ENCODE measurements around the gene DLL4. TPM values are rescaled to one million over a fixed set of nuclear protein-coding genes. Genes with fewer than 3 reads are reported as not detected.

Gene DLL4
- total RNA-seq, 1 experiment from 2014 or later = 1.5 TPM

DNA sequence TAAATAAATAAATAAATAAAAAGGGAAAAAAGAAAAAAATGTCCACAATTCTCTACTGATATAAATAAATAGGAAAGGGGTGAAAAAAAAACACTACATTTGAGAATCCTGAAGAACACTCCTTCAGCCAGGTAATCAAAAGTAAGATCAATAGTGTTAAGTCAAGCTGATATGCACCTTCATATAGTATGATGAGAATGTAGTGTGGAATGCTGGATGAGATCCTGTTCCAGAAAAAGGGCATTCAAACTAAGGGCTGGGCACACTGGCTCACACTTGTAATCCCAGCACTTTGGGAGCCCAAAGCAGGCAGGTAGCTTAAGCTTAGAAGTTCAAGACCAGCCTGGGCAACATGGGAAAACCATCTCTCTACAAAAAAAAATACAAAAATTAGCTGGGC, 40.0 kb upstream of the DLL4 start:
- H3K9ac ChIP-seq (ENCODE audit: low read length) = no peak overlapping the region

DNA sequence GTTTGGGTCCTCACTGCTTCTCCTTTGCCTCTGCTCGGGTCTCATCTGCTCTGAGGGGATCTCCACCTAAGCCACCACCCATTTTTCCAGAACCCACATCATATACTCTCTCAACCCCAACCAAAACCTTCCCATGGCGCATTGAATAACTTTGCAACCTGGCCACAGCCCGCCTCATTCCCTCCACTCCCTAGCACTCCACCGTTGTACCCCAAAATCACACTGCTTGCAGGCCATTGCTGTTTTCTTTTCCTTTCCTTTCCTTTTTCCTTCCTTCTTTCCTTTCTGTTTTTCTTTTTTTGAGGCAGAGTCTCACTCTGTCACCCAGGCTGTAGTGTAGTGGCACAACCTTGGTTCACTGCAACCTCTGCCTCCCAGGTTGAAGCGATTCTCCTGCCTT, 38.0 kb upstream of the DLL4 start:
- DNase-seq (ENCODE audit: low read depth, low spot score) (no peak), ATAC-seq (no peak)
- Histone ChIP-seq H3K27me3 (ENCODE audit: insufficient read depth, low read length) (no peaks in the 10 kb centered on the region), H3K9me3 (ENCODE audit: control insufficient read depth in 1 of 2, insufficient read depth in 1 of 2, low read depth in 1 of 2, low read length in 2 of 2) (no peaks in the 10 kb centered on the region), H2AFZ (ENCODE audit: low read depth, low read length, poor library complexity, severe bottlenecking) (no peak overlapping the region), H3K36me3 (ENCODE audit: control insufficient read depth in 1 of 2, insufficient read depth in 2 of 2, low read length in 2 of 2) (no peaks in the 10 kb centered on the region; a peak in 1 of 4 replicates), H3K4me3 (replicated peaks in 1 of 2; ENCODE audit: low read depth in 1 of 2, low read length in 2 of 2) (no peak overlapping the region), H4K20me1 (ENCODE audit: insufficient read depth) (no peaks in the 10 kb centered on the region), H3K9me2 (ENCODE audit: insufficient read depth) (no peaks in the 10 kb centered on the region), H3K4me2 (ENCODE audit: low read length) (no peak overlapping the region), H3K9ac (ENCODE audit: low read length) (no peak overlapping the region), H3K27ac (ENCODE audit: low read depth, low read length) (no peak overlapping the region), H3K4me1 (ENCODE audit: control insufficient read depth in 1 of 2, insufficient read depth in 2 of 2, low read length in 2 of 2) (peaks cover 7 to 26% of the 10 kb centered on the region in 2 experiments; a peak in 3 of 4 replicates), H3K79me2 (ENCODE audit: insufficient read depth, low read length) (peaks cover 18% of the 10 kb centered on the region)
- BruUV-seq (replicated peaks) = no TSS peak
- TF ChIP-seq TCF7L2 (IDR thresholded peaks at IDR 0.05; ENCODE audit: borderline replicate concordance, extremely low read depth, insufficient read depth, insufficient read length) = no peak
- no peak for TF ChIP-seq CEBPB (IDR thresholded peaks at IDR 0.05; ENCODE audit: low read depth)
- TF ChIP-seq SRF (IDR thresholded peaks at IDR 0.05; ENCODE audit: low read depth) = no peak
- no peak for TF ChIP-seq EZH2 (IDR thresholded peaks at IDR 0.05)
- no peak for TF ChIP-seq CBX3 (IDR thresholded peaks at IDR 0.05; ENCODE audit: low read depth)
- TF ChIP-seq ZNF274 (IDR thresholded peaks at IDR 0.05; ENCODE audit: low read depth, low read length) = no peak
- TF ChIP-seq, protein P1, sequence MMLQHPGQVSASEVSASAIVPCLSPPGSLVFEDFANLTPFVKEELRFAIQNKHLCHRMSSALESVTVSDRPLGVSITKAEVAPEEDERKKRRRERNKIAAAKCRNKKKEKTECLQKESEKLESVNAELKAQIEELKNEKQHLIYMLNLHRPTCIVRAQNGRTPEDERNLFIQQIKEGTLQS (IDR thresholded peaks at IDR 0.05) = no peak
- TF ChIP-seq EGR1 (IDR thresholded peaks at IDR 0.05; ENCODE audit: low read depth) = no peak
- no peak for TF ChIP-seq FOSL1 (IDR thresholded peaks at IDR 0.05; ENCODE audit: low read depth)
- no peak for TF ChIP-seq ZFX (IDR thresholded peaks at IDR 0.05)
- TF ChIP-seq EZH2phosphoT487 (IDR thresholded peaks at IDR 0.05; ENCODE audit: borderline replicate concordance) = no peak
- TF ChIP-seq SP1 (IDR thresholded peaks at IDR 0.05; ENCODE audit: low read depth) = no peak
- ChIA-PET POLR2A (interaction anchor here (1.3 to 2.7 kb wide), 5 partner anchors 12 to 32 kb away, joined by 7 to 19 read pairs (median 9); partner anchors contain the start of gene RHOV), CTCF (interaction anchor here (0.7 to 4.2 kb wide), 13 partner anchors 10 to 367 kb away, joined by 3 to 152 read pairs (median 5); partner anchors contain the start of genes C15orf62 and RHOV), RAD21 (ENCODE audit: low non-redundant PET in 1 of 2, low total read pairs in 2 of 2, uncharacterized antibody in 2 of 2, unreplicated experiment in 2 of 2) (interaction anchor here (1.1 to 2.7 kb wide), 5 partner anchors 18 to 145 kb away, joined by 3 to 29 read pairs (median 8); partner anchors contain the start of gene RHOV (in 1 of the 2))
- intact Hi-C loops (cut with micrococcal nuclease) = loop anchor here (5.0 kb wide), 1 partner anchor 299 kb away; the partner anchor contains the start of gene KNL1

More for the DNA sequence above, 40.0 kb upstream of the DLL4 start:
- POLR2A ChIA-PET = interaction anchor here (0.9 to 1.9 kb wide), 2 partner anchors 12 to 15 kb away, joined by 3 to 9 read pairs; partner anchors contain the start of gene RHOV
- Histone ChIP-seq H3K79me2 (ENCODE audit: insufficient read depth, low read length) (no peaks in the 10 kb centered on the region), H3K27ac (ENCODE audit: low read depth, low read length) (no peak overlapping the region), H3K27me3 (ENCODE audit: insufficient read depth, low read length) (no peaks in the 10 kb centered on the region), H3K36me3 (ENCODE audit: control insufficient read depth in 1 of 2, insufficient read depth in 2 of 2, low read length in 2 of 2) (no peaks in the 10 kb centered on the region), H3K4me2 (ENCODE audit: low read length) (no peak overlapping the region), H3K9me3 (ENCODE audit: control insufficient read depth in 1 of 2, insufficient read depth in 1 of 2, low read depth in 1 of 2, low read length in 2 of 2) (no peaks in the 10 kb centered on the region), H3K4me1 (ENCODE audit: control insufficient read depth in 1 of 2, insufficient read depth in 2 of 2, low read length in 2 of 2) (peaks cover 2 to 16% of the 10 kb centered on the region in 2 experiments; a peak in 2 of 4 replicates), H3K9me2 (ENCODE audit: insufficient read depth) (no peaks in the 10 kb centered on the region), H3K4me3 (replicated peaks in 1 of 2; ENCODE audit: low read depth in 1 of 2, low read length in 2 of 2) (no peak overlapping the region), H4K20me1 (ENCODE audit: insufficient read depth) (no peaks in the 10 kb centered on the region), H2AFZ (ENCODE audit: low read depth, low read length, poor library complexity, severe bottlenecking) (no peak overlapping the region)
- ATAC-seq = no peak
- BruUV-seq (replicated peaks) = no TSS peak
- TF ChIP-seq ZNF274 (IDR thresholded peaks at IDR 0.05; ENCODE audit: low read depth, low read length) (no peak), EZH2 (IDR thresholded peaks at IDR 0.05) (no peak), SRF (IDR thresholded peaks at IDR 0.05; ENCODE audit: low read depth) (no peak)
- CTCF ChIA-PET = interaction anchor here (4.2 kb wide), 1 partner anchor 31 kb away, joined by 152 read pairs; no protein-coding TSS in a partner anchor
- no peak for DNase-seq (ENCODE audit: low read depth, low spot score)
- RAD21 ChIA-PET (ENCODE audit: low non-redundant PET in 1 of 2, low total read pairs in 2 of 2, uncharacterized antibody in 2 of 2, unreplicated experiment in 2 of 2) = no interaction called here
- intact Hi-C loops (cut with micrococcal nuclease) = no loop called here

Measured in HCT116 (cell line).